T-cell (primary cell): ENCODE measurements around the gene ZNF12. TPM values are rescaled to one million over a fixed set of nuclear protein-coding genes. Genes with fewer than 3 reads are reported as not detected.
"Not testable (repeated sequence)": the region's sequence is repeated elsewhere in the genome, so short reads cannot be mapped to it uniquely, and the experiment has no call there.

Experiments used
- ATAC-seq, 4 experiments: fragments of 200-7000 bp in 3 of 4; fragments of 150-1000 bp in 1 of 4; cut with Tn5 transposase; replicated peaks in 1 of 4; 1 replicate in 3 of 4; 2 replicates in 1 of 4; pipeline ENCODE4 v1.10.0; 2021; ENCODE audit warnings: moderate library complexity in 3 of 4, mild to moderate bottlenecking in 2 of 4, moderate number of reproducible peaks in 1 of 4
- CTCF ChIA-PET, 2 donors: fragments of 300-600 bp; sonication (Branson Sonifier 250); formaldehyde crosslinking; loops; one replicate each; lab custom pipeline; 2022; ENCODE audit warnings: antibody characterized with exemption in 2 of 2; lab: Charles Lee
- POLR2A ChIA-PET, 2 donors: fragments of 300-600 bp; sonication (Branson Sonifier 250); formaldehyde crosslinking; loops; one replicate each; lab custom pipeline; 2022; ENCODE audit warnings: antibody characterized with exemption in 2 of 2; lab: Charles Lee
- DNase-seq, 35 experiments: peaks; one replicate each; pipeline versions ENCODE4 v3.0.0 to v3.0.0-alpha.2; 2013 to 2023
- H3K27ac ChIP-seq: one replicate; pipeline ENCODE4 v1.5.1; 2013; ENCODE audit warnings: low read length
- H3K27me3 ChIP-seq, 2 experiments: replicated peaks in 1 of 2; 1 replicate in 1 of 2; 2 replicates in 1 of 2; pipeline versions ENCODE4 v1.6.1 to v1.7.0; 2013; ENCODE audit warnings: low read length in 1 of 2, mixed read lengths in 1 of 2; ENCODE audit not compliant: control insufficient read depth in 2 of 2, insufficient read depth in 2 of 2; ENCODE audit errors: extremely low read depth in 1 of 2
- H3K36me3 ChIP-seq, 2 donors: 1 replicate in 1 of 2; 2 replicates in 1 of 2; pipeline versions ENCODE4 v1.6.1 to v1.7.0; 2013; ENCODE audit warnings: low read length in 1 of 2; ENCODE audit not compliant: control insufficient read depth in 2 of 2, insufficient read depth in 1 of 2; ENCODE audit errors: extremely low read depth in 1 of 2
- H3K4me1 ChIP-seq, 2 experiments: 1 replicate in 1 of 2; 2 replicates in 1 of 2; pipeline versions ENCODE4 v1.6.1 to v1.7.0; 2013; ENCODE audit warnings: low read length in 2 of 2, mixed read lengths in 1 of 2; ENCODE audit not compliant: insufficient read depth in 2 of 2, control insufficient read depth in 1 of 2; ENCODE audit errors: extremely low read depth in 1 of 2
- H3K4me3 ChIP-seq, 2 donors: 1 replicate in 1 of 2; 2 replicates in 1 of 2; pipeline versions ENCODE4 v1.5.1 to v1.7.0; 2013; ENCODE audit warnings: mild to moderate bottlenecking in 2 of 2, low read length in 1 of 2, moderate library complexity in 1 of 2; ENCODE audit not compliant: control insufficient read depth in 1 of 2; ENCODE audit errors: extremely low read depth in 1 of 2
- H3K9me3 ChIP-seq: 2 replicates; pipeline ENCODE4 v1.7.0; 2013
- H3K27ac Mint-ChIP-seq, 2 donors: one replicate each; pipeline ENCODE4 v1.8.0; 2020 to 2021; ENCODE audit warnings: mild to moderate bottlenecking in 2 of 2, mixed read lengths in 2 of 2
- H3K27me3 Mint-ChIP-seq, 2 donors: one replicate each; pipeline ENCODE4 v1.8.0; 2021 to 2022; ENCODE audit warnings: mixed read lengths in 2 of 2
- H3K36me3 Mint-ChIP-seq: one replicate; pipeline ENCODE4 v1.8.0; 2021; ENCODE audit warnings: mixed read lengths
- H3K4me1 Mint-ChIP-seq, 3 donors: one replicate each; pipeline ENCODE4 v1.8.0; 2020 to 2022; ENCODE audit warnings: mixed read lengths in 3 of 3, mild to moderate bottlenecking in 1 of 3
- H3K4me3 Mint-ChIP-seq, 3 donors: one replicate each; pipeline ENCODE4 v1.8.0; 2020 to 2022; ENCODE audit warnings: mild to moderate bottlenecking in 3 of 3, mixed read lengths in 3 of 3, moderate library complexity in 3 of 3
- H3K9me3 Mint-ChIP-seq, 3 donors: one replicate each; pipeline ENCODE4 v1.8.0; 2020 to 2022; ENCODE audit warnings: mixed read lengths in 3 of 3
- WGBS: methylation state at CpG from one replicate; pipeline ENCODE4 v1.1.5; 2013; ENCODE audit warnings: missing lambda C conversion rate; ENCODE audit not compliant: insufficient coverage; 5-methylcytosine and 5-hydroxymethylcytosine counted together
- total RNA-seq, 35 experiments: library from RNA in 6 of 35; stranded (reverse) in 6 of 35; fragments of 120-200 nt in 1 of 35; gene quantifications; one replicate each; pipeline versions ENCODE4 v1.2.1 to v1.2.4 and lab custom pipeline; 2013 to 2026

ZNF12 gene
- total RNA-seq, 5 donors from 2014 or later (not counting 1 experiment from before 2014, with no cell fraction given), result 25.1 to 49.7 (median 41.6) TPM

GRCh38 chr7:6730343-6730633 lies 23.5 kb upstream of the ZNF12 start:
- no peak for ATAC-seq
- DNase-seq, result peak in 1 of 35 experiments; percentile 22
- no peaks in the 10 kb centered on the region for H3K27me3 Mint-ChIP-seq
- H3K4me1 ChIP-seq, result peaks cover 7 to 23% of the 10 kb centered on the region in 2 experiments
- H3K27ac Mint-ChIP-seq, result peak overlapping the region; percentile 85 to 86
- ChIA-PET CTCF (no interaction called here), POLR2A (interaction anchor here in 1 of 2 donors (0.9 kb wide), 1 partner anchor 26 kb away, joined by 6 read pairs; no protein-coding TSS in a partner anchor)
- peaks cover 0 to 2% of the 10 kb centered on the region in 2 experiments for H3K27me3 ChIP-seq
- H3K36me3 ChIP-seq, result peaks cover 6 to 23% of the 10 kb centered on the region in 2 donors
- H3K4me3 ChIP-seq, result peak overlapping the region; percentile 88 to 89
- no peaks in the 10 kb centered on the region for H3K9me3 ChIP-seq
- 2% methylated on average over 7 of the region's 18 CpGs for WGBS
- peak overlapping the region; percentile 86 to 92 (median 88) for H3K4me3 Mint-ChIP-seq
- no peaks in the 10 kb centered on the region for H3K9me3 Mint-ChIP-seq
- peak overlapping the region; percentile 60 for H3K27ac ChIP-seq
- peaks cover 23% of the 10 kb centered on the region for H3K36me3 Mint-ChIP-seq
- H3K4me1 Mint-ChIP-seq, result peaks cover 29 to 40% (median 37%) of the 10 kb centered on the region in 3 donors

- peak overlapping the region; percentile 80 to 91 for H3K27ac Mint-ChIP-seq
- peaks cover 7 to 23% of the 10 kb centered on the region in 2 experiments for H3K4me1 ChIP-seq
- peaks cover 19% of the 10 kb centered on the region for H3K36me3 Mint-ChIP-seq
- H3K4me3 Mint-ChIP-seq, result peak overlapping the region; percentile 86 to 92 (median 88)
- H3K27ac ChIP-seq, result peak overlapping the region; percentile 60
- ATAC-seq, result peak; percentile 94 to 98 (median 96)
- no peaks in the 10 kb centered on the region for H3K9me3 Mint-ChIP-seq
- peaks cover 29 to 37% (median 35%) of the 10 kb centered on the region in 3 donors for H3K4me1 Mint-ChIP-seq
- 1% methylated on average over 66 of the region's 66 CpGs for WGBS
- peaks cover 0 to 4% of the 10 kb centered on the region in 2 experiments for H3K27me3 ChIP-seq
- ChIA-PET POLR2A (interaction anchor here in 1 of 2 donors (0.9 kb wide), 1 partner anchor 25 kb away, joined by 6 read pairs; no protein-coding TSS in a partner anchor), CTCF (no interaction called here)
- DNase-seq, result peak; percentile 59 to 90 (median 72)
- peaks cover 2 to 18% of the 10 kb centered on the region in 2 donors for H3K36me3 ChIP-seq
- no peaks in the 10 kb centered on the region for H3K9me3 ChIP-seq
- H3K4me3 ChIP-seq, result peak overlapping the region; percentile 88 to 89
- no peaks in the 10 kb centered on the region for H3K27me3 Mint-ChIP-seq
These were observed 23.0 kb upstream of the ZNF12 start for GRCh38 chr7:6729492-6730342.

GRCh38 chr7:6728893-6729491 lies 22.2 kb upstream of the ZNF12 start:
- CTCF ChIA-PET, H3K27me3 ChIP-seq, H3K27me3 Mint-ChIP-seq, POLR2A ChIA-PET, DNase-seq, H3K9me3 ChIP-seq, ATAC-seq, H3K9me3 Mint-ChIP-seq: not testable (repeated sequence)
- 88% methylated on average over 17 of the region's 29 CpGs for WGBS
- Mint-ChIP-seq H3K36me3 (peaks cover 14% of the 10 kb centered on the region), H3K27ac (peak overlapping the region; percentile 80 to 91), H3K4me3 (peak overlapping the region; percentile 86 to 92 (median 88)), H3K4me1 (peaks cover 29 to 37% (median 35%) of the 10 kb centered on the region in 3 donors)
- Histone ChIP-seq H3K27ac (peak overlapping the region; percentile 60), H3K4me1 (peaks cover 7 to 23% of the 10 kb centered on the region in 2 experiments), H3K4me3 (peak overlapping the region; percentile 88 to 89), H3K36me3 (peaks cover 0 to 15% of the 10 kb centered on the region in 2 donors)

GRCh38 chr7:6727663-6728062 lies 20.9 kb upstream of the ZNF12 start:
- Mint-ChIP-seq H3K4me3 (no peak overlapping the region), H3K9me3 (no peaks in the 10 kb centered on the region), H3K27ac (no peak overlapping the region), H3K4me1 (peaks cover 26 to 29% (median 28%) of the 10 kb centered on the region in 3 donors), H3K36me3 (peaks cover 4% of the 10 kb centered on the region), H3K27me3 (peaks cover 0 to 3% of the 10 kb centered on the region in 2 donors)
- POLR2A ChIA-PET, result no interaction called here
- 92% methylated on average over 2 of the region's 3 CpGs for WGBS
- peaks cover 0 to 9% of the 10 kb centered on the region in 2 experiments for H3K27me3 ChIP-seq
- H3K4me3 ChIP-seq, result no peak overlapping the region
- H3K9me3 ChIP-seq, result no peaks in the 10 kb centered on the region
- peaks cover 7 to 23% of the 10 kb centered on the region in 2 experiments for H3K4me1 ChIP-seq
- H3K36me3 ChIP-seq, result peaks cover 0 to 3% of the 10 kb centered on the region in 2 donors
- CTCF ChIA-PET, result no interaction called here
- H3K27ac ChIP-seq, result no peak overlapping the region
- DNase-seq, result no peak
- ATAC-seq, result no peak

- not testable (repeated sequence) for H3K4me3 Mint-ChIP-seq
These were observed 19.6 kb upstream of the ZNF12 start for GRCh38 chr7:6726341-6726740.

GRCh38 chr7:6725003-6725402 lies 18.3 kb upstream of the ZNF12 start:
- H3K4me3 Mint-ChIP-seq, result no peak overlapping the region
- H3K4me3 ChIP-seq, result no peak overlapping the region

More at GRCh38 chr7:6726341-6726740, 19.6 kb upstream of the ZNF12 start:
- DNase-seq, H3K27me3 ChIP-seq, H3K27ac ChIP-seq, H3K36me3 Mint-ChIP-seq, H3K9me3 ChIP-seq, H3K4me3 ChIP-seq, ATAC-seq, H3K9me3 Mint-ChIP-seq, CTCF ChIA-PET, POLR2A ChIA-PET, H3K27ac Mint-ChIP-seq, H3K36me3 ChIP-seq: not testable (repeated sequence)
- WGBS, result 100% methylated on average over 1 of the region's 5 CpGs
- H3K27me3 Mint-ChIP-seq, result peaks cover 0 to 10% of the 10 kb centered on the region in 2 donors
- H3K4me1 Mint-ChIP-seq, result peaks cover 18 to 20% (median 18%) of the 10 kb centered on the region in 3 donors
- peaks cover 7 to 21% of the 10 kb centered on the region in 2 experiments for H3K4me1 ChIP-seq

More at GRCh38 chr7:6725003-6725402, 18.3 kb upstream of the ZNF12 start:
- WGBS, result 51% methylated on average over 8 of the region's 10 CpGs
- Histone ChIP-seq H3K27ac (no peak overlapping the region), H3K36me3 (no peaks in the 10 kb centered on the region), H3K27me3 (peaks cover 0 to 9% of the 10 kb centered on the region in 2 experiments), H3K4me1 (peaks cover 2 to 9% of the 10 kb centered on the region in 2 experiments), H3K9me3 (no peaks in the 10 kb centered on the region)
- CTCF ChIA-PET, result interaction anchor here in 1 of 2 donors (0.7 kb wide), 1 partner anchor 9 kb away, joined by 3 read pairs; no protein-coding TSS in a partner anchor
- Mint-ChIP-seq H3K4me1 (peaks cover 6 to 8% (median 7%) of the 10 kb centered on the region in 3 donors), H3K27ac (no peak overlapping the region), H3K36me3 (no peaks in the 10 kb centered on the region), H3K9me3 (no peaks in the 10 kb centered on the region), H3K27me3 (peaks cover 6 to 18% of the 10 kb centered on the region in 2 donors)
- POLR2A ChIA-PET, result no interaction called here
- DNase-seq (peak in 1 of 35 experiments; percentile 20), ATAC-seq (no peak)
